Activated naive CD8-positive, alpha-beta T cell treated with anti-CD3 and anti-CD28 coated beads, Interleukin-2, amount 50 U/mL, for 16 hours (primary cell): ENCODE results near the gene RHBDL2.
"Not testable (repeated sequence)": the region's sequence is repeated elsewhere in the genome, so short reads cannot be mapped to it uniquely, and the experiment has no call there.

Experiments used
- DNase-seq: peaks from one replicate; pipeline ENCODE4 v3.0.0-alpha.2; 2020; ENCODE audit warnings: low read depth, low spot score

The RHBDL2 gene

DNA sequence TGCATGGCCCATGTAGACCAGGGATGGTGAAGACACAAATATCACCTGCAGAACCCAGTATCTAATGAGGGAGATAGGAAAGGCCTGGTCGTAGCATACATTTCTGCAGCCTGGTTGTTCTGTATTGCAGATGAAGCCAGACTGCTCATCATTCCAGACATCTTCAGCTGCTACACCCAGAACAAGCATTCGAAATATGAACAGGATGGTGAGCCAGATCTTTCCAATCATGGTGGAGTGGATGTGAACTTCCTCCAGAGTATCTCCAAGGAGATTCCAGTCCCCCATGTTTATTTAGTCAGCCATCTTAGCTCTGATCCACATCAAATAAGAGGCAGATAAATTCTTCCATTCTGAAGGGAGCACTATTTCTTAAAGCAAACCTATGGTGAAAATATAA lies 65.8 kb downstream of the RHBDL2 start:
- DNase-seq: no peak

DNA sequence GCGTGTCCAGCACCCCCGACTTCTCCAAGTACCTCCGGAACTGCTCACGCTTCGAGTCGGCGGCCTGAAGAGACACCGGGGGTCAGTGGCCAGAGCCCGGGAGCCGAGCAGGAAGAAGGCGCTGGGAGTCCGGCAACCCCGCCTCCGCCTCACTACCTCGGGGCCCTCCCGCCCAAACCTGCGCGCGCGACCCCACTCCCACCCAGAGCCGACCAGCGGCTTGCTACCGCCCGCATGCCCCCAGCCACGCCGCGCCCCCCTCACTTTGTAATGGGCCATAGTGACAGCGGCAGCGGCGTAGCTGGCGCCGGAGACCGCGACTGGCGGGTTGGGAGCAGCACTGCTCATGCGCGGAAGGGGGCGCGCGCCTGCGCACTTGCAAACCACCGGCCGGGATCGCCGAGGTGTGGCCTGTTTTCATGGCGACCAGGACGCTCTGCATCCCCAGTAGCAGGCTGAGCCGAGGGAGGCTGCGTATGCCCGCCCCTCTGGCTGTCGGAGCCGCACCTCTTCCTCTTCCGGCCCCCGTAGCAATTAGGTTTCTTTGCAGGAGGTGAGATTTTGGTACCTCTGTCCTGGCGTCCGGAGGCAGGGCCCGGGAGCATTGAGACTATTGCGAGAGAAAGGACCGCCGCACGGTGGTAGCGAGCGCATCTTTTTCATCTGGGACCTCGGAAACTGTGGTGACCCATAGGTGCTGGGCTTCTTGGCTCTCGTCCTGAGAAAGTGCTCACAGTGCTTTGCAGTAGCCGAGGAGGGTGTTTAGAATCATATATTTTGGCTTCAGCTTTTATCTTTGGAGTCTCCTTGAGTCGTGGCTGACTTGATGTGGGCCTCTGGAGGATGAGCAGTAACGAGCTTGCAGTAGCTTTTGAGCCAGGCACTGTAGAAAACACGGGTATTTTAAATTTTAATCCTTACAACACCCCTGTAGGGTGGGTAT lies 68.3 kb downstream of the RHBDL2 start, which contains the start of gene MYCBP:
MYCBP (minus strand) TSS at position 322 of the 943 bp plus-strand sequence; CDS start at position 279, 43 bp downstream.
- DNase-seq: peak; percentile 93

DNA sequence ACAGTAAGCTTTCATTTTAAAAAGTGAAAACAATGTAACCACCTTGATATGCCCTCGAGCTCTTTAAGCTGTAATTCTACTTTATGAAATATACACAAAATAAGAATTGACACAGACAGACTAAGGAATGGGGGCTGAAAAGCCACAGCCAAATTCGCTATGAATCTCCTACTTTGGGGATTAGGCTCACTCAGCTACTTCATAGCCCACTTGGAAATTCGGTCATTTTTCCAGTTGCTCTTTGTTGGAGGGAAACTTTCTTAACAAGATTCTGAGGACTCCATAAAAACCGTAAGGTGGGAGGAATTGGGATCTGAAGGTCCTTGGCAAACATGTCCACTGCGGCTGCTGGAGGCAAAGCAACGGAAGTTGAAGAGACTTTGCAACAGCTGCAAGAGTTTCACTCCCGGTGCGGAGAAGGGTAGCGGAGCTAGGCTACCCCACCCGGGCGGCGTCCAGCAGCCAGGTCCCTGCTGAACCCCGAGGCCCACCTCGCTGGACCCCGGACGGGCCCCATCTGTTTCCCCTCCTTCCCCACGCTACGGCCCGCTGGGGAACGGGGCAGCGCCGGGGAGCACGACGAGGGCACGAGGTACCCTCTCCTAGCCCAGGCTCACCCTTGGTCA lies 69.1 kb downstream of the RHBDL2 start:
- DNase-seq: no peak

DNA sequence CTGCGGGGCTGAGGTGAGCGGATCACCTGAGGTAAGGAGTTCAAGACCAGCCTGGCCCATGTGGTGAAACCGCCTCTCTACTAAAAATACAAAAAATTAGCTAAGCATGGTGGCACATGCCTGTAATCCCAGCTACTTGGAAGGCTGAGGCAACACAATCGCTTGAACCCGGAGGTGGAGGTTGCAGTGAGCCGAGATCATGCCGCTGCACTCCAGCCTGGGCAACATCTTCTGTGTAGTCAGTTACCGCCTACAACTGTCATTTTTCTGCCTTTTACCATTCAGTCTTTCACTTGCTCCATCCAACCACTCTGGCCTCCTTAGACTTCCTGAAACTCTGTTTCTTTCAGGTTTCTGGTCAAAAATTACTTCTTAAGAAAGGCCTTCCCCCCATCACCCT lies 70.6 kb downstream of the RHBDL2 start:
- DNase-seq: no peak

DNA sequence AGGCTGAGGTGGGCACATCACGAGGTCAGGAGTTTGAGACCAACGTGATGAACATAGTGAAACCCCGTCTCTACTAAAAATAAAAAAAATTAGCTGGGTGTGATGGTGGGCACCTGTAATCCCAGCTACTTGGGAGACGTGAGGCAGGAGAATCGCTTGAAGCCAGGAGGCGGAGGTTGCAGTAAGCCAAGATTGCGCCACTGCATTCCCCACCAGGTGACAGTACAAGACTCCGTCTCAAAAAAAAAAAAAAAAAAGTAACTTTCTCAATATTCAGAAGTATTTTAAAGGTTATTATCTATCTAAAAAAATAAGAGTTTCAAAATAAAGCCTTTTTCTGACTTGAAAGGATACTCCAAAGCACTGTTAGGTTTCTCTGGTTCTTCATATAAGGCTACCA lies 74.4 kb downstream of the RHBDL2 start:
- DNase-seq: no peak

DNA sequence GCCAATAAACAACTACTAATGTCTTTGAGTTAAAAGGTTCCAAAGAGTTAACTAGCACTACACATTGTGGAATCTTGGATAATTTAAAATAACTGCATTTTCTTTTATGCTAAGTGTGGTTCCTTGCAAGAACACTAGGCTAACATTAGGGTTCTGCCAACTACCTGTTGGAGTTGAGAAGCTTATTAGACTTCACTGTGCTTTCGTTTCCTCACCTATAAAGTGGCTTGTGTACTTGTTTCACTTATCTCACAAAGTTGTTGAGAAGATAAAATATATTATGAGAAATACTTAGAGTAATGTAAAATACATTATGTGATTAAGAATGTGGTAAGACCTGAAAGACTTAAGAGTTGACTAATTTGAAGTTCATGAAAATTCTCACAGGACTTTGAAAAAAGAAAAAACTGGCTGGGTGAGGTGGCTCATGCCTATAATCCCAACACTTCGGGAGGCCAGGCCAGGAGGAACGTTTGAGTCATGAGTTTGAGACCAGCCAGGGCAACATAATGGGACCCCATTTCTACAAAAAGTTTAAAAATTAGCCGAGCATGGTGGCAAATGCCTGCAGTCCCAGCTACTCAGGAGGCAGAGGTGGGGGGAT lies 76.4 kb downstream of the RHBDL2 start:
- no peak for DNase-seq

DNA sequence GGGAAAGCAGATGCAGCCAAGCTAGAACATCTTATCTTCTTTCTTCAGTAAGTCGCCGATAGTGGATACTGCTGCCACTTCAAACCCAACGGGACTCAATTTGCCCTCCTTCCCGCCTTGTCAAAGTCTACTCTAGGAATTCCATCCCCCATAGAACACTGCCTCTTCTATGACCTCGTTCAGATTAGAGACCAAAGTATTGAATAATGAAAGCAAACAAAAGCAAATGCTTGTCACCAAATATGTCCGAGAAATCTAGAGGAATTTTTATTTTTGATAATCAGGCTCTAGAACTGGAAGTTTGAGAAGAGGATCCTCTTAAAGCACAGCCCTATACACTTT lies 81.2 kb downstream of the RHBDL2 start:
- DNase-seq: no peak

DNA sequence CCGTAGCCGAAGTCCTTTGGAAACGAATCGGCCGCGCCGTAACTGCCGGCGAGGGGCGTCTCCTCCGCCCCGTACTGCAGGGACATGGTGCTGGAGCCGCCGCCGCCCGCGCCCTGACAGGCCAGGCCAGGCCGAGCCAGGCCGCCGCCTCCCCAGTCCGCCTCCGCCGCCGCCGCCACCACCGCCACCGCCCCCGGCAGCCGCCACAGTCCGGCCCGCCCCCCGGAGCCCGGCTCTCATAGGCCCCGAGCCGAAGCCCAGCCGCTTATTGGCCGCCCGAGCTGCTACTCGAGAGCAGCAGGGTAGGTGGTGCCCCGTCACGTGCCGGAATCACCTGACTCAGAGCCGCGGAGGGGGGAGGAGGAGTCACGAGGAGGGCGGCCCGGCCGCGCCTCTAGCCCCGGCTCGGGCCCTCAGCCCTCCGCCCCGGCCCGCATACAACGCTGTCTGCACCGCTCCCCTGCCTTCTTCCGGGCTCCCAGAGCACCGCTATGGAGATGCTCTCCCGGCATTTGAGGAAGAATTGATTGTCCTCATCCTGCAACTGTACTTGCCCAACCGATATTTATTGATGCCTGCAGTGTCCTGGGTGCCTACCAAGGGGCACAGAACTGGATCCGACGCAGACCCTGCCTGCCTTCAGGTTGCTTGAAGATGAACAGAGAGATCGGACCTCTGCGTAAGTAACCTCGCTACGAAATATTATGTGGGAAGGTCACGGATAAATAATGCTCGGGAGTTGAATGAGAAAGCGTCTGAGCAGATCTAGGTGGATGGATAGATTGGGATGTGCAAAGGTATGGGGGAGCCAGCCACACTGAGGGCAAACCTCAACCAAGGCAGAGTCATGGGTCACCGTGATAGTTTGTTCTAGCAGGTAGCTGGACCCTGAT lies 81.8 kb downstream of the RHBDL2 start, which contains the start of gene RRAGC:
RRAGC (minus strand) TSS at position 212 of the 893 bp plus-strand sequence; CDS start at position 86, 126 bp downstream.
- DNase-seq: peak; percentile 95

DNA sequence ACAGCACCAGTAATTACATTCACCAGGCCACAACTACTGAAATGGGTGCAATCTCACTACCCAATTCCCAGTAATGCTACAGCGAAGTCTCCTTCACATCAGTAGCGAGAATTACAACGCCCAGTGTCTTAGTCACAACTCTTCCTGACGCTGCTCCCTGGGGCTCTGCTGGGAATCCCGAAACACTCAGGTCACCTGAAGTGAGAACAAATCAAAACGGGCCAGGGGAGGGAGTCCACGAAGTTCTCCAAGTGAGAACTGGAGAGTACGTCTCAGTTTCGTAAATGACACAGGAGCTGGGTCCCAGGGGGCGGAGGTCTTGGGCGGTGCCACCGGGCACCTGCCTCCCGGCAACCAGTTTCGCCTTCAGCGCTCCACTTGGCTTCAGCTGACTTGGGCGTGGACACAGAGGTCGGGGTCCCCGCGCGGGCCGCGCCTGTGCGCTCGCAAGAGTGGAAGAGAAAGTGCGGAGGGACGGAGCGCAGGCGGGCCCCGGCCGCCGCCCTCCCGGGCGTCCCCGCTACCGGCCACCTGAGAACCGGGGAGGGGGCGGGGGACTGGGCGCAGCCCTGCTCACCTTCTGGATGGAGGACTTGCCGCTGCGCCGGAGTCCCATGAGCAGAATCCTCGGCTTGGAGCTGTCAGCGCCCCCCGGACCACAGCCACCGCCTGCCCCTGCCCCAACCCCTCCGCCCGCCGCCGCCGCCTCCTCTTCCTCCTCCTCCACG lies 82.6 kb downstream of the RHBDL2 start:
- DNase-seq: no peak

DNA sequence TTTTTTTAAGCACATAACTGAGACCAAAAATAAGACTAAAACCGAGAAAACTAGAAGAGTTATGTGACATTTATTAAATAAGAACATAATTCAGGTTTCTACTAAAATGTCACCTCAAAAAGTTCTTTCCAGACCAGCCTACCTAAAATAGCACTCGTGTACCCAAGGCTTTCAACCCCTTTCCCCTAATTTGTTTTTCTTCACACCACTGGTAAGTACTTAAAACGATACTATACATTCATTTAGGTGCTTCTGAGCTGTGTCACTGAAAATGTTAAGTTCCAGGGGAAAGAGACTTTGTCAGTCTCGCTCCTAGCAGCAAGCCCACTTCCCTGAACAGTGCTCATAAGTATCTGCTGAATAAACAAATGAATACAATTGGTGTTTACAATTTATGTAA lies 88.8 kb downstream of the RHBDL2 start:
- no peak for DNase-seq

DNA sequence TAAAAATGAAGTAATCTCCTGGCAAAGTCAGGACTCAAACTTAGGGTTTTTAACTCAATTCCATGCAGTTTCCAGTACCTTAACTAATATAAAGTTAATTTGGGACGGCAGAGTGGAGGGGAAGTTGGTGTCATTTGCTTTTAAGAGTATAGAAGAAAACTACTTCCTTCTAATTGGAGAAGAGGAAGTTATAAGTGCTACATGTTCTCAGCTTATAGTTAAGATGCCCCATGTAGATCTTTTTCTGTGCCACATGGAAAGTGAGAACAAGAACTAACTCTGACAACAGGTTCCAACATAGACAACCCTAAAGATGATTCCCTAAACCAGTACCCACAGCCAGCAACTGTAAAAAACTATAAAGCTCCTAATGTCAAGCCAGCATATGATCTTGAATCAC lies 93.6 kb downstream of the RHBDL2 start:
- no peak for DNase-seq

DNA sequence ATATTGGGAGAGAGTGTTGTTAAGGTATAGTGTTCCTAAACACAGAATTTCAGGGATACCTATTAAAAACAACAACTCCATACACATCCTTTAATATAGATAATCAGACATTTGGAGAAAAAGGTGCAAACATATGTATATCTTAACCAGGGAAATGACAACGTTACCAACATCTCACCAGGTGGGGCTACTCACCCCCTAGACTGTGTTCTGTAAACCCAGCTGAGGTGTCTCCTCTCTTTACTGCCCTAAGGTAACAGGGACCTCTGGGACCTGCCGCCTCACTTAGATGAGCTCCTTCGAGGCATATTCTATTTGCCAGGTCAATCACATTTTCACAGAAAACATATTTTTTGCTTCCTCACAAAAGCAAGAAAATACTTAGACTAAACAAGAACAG lies 95.4 kb downstream of the RHBDL2 start:
- no peak for DNase-seq

DNA sequence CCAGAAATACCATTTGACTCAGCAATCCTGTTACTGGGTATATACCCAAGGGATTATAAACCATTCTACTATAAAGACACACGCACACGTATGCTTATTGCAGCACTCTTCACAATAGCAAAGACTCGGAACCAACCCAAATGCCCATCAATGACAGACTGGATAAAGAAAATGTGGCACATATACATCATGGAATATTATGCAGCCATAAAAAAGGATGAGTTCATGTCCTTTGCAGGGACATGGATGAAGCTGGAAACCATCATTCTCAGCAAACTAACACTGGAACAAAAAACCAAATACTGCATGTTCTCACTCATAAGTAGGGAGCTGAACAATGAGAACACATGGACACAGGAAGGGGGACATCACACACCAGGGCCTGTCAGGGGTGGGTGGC lies 96.5 kb downstream of the RHBDL2 start:
- DNase-seq: not testable (repeated sequence)

DNA sequence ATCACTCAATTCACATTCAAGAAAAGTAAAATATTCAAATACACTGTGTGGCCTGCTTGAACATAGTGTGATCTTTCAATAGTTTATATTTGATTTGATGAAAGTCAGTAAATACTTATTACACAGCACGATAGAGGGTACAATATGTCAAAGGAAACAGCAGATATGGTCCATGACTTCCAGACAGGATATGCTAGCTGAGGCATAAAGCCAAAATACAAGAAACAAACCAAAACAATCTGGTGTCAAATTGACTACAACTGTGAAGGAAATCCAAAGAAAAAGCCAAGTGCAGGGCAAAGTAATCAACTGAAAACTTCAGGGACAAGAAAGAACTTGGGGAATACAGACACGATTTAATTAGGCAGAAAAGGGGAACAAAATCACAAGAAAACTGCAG lies 101.3 kb downstream of the RHBDL2 start:
- DNase-seq: no peak

DNA sequence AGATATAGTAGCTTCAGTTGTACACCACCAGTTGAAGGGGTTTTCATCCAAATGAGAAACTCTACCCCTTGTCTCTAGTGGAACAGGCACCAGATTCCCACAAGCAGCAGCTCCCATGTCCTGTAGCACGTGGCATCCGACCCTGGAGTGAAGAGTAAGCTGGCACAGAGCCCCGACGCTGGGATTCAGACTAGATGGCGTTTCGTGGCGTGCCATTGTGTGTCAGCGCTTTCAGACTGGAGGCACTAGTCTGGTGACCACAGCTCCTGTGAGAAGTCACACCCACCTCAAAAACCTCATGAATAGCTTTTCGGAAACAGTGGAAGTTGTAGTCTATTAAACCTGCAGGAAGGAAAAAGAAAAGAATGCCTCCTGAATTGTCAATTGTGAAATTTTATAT lies 102.3 kb downstream of the RHBDL2 start:
- no peak for DNase-seq

DNA sequence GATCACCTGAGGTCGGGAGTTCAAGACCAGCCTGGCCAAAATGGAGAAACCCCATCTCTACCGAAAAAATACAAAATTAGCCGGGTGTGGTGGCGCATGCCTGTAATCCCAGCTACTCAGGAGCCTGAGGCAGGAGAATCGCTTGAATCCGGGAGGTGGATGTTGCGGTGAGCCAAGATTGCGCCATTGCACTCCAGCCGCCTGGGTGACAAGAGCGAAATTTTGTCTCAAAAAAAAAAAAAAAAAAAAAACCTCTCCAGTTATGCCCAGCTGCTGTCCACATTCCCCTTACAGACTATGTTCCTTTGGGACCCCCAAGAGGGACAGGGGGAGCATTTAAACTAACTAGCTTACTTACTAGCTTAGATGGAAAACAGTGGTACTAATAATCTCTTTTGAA lies 105.3 kb downstream of the RHBDL2 start:
- not testable (repeated sequence) for DNase-seq
